Measurements from ENCODE around the gene CHSY1. TPM values are rescaled to one million over a fixed set of nuclear protein-coding genes. Genes with fewer than 3 reads are reported as not detected.
"Not testable (repeated sequence)": the region's sequence is repeated elsewhere in the genome, so short reads cannot be mapped to it uniquely, and the experiment has no call there.

Gene CHSY1
- total and polyA plus RNA-seq, 2 of the 13 experiments (the other 11 are each of a cell fraction or from before 2014, with no cell fraction given): 13.3 to 13.7 TPM

GRCh38 chr15:101215681-101216080 is 36.2 kb downstream of the CHSY1 start:
- in situ Hi-C loops (cut with HindIII; ENCODE audit: extremely low pct_ligation_motif_present, low pct_unique_long_range_greater_than_20kb) (no loop called here), intact Hi-C loops (cut with micrococcal nuclease; ENCODE audit: unreplicated experiment) (no loop called here)
- DNase-seq (ENCODE audit: low spot score) (no peak), FAIRE-seq (no peak), ATAC-seq (no peak)
- Histone ChIP-seq H3K36me3 (replicated peaks in 1 of 2; ENCODE audit: control insufficient read depth in 1 of 2, insufficient read depth in 2 of 2, low read length in 2 of 2) (peaks cover 1 to 14% of the 10 kb centered on the region in 2 experiments; a peak in 3 of 5 replicates), H3K9ac (ENCODE audit: insufficient read depth, low read depth, low read length) (no peak overlapping the region), H3K4me1 (ENCODE audit: insufficient read depth, low read length) (peaks cover 16% of the 10 kb centered on the region), H3K27ac (ENCODE audit: extremely low read length, insufficient read depth, low read length) (no peak overlapping the region), H3K79me2 (ENCODE audit: insufficient read depth, low read length) (peaks cover 71% of the 10 kb centered on the region), H3K9me3 (ENCODE audit: low read length) (no peaks in the 10 kb centered on the region), H3K4me2 (ENCODE audit: low read depth, low read length) (no peak overlapping the region), H3K4me3 (replicated peaks in 1 of 3; ENCODE audit: insufficient read depth in 1 of 3, low read depth in 2 of 3, low read length in 3 of 3) (no peak overlapping the region), H2AFZ (ENCODE audit: low read length) (no peak overlapping the region), H3K27me3 (ENCODE audit: control insufficient read depth in 1 of 2, insufficient read depth in 2 of 2, low read length in 2 of 2) (no peaks in the 10 kb centered on the region), H4K20me1 (ENCODE audit: insufficient read depth, low read length) (peaks cover 24% of the 10 kb centered on the region)
- ChIA-PET CTCF (ENCODE audit: low intra/inter-chr PET ratio, low total read pairs) (no interaction called here), POLR2A (no interaction called here)
- BruUV-seq (replicated peaks): no TSS peak
- over 99% methylated on average over 4 of the region's 4 CpGs for WGBS (ENCODE audit: low lambda C conversion rate)
- TF ChIP-seq CBFB (CRISPR knock-in tag; IDR thresholded peaks at IDR 0.05): no peak
- TF ChIP-seq RXRA (CRISPR knock-in tag; IDR thresholded peaks at IDR 0.05): no peak
- no peak for TF ChIP-seq MED1 (CRISPR knock-in tag; IDR thresholded peaks at IDR 0.05)
- TF ChIP-seq ZNF337 (CRISPR knock-in tag; IDR thresholded peaks at IDR 0.05; ENCODE audit: borderline replicate concordance, low read depth): no peak
- no peak for TF ChIP-seq AGO1 (IDR thresholded peaks at IDR 0.05; ENCODE audit: low read depth, low read length, poor library complexity, severe bottlenecking)
- TF ChIP-seq NPAS2 (CRISPR knock-in tag; IDR thresholded peaks at IDR 0.05; ENCODE audit: borderline replicate concordance): no peak
- no peak for TF ChIP-seq ARID2 (CRISPR knock-in tag; IDR thresholded peaks at IDR 0.05; ENCODE audit: borderline replicate concordance)

GRCh38 chr15:101214435-101215097 is 37.3 kb downstream of the CHSY1 start:
- H3K4me3 ChIP-seq (replicated peaks in 1 of 3; ENCODE audit: insufficient read depth in 1 of 3, low read depth in 2 of 3, low read length in 3 of 3); BruUV-seq (replicated peaks); FAIRE-seq; H3K9ac ChIP-seq (ENCODE audit: insufficient read depth, low read depth, low read length); H3K9me3 ChIP-seq (ENCODE audit: low read length); H3K4me1 ChIP-seq (ENCODE audit: insufficient read depth, low read length); H3K27ac ChIP-seq (ENCODE audit: extremely low read length, insufficient read depth, low read length); intact Hi-C loops (cut with micrococcal nuclease; ENCODE audit: unreplicated experiment); H3K4me2 ChIP-seq (ENCODE audit: low read depth, low read length); CTCF ChIA-PET (ENCODE audit: low intra/inter-chr PET ratio, low total read pairs); POLR2A ChIA-PET; H2AFZ ChIP-seq (ENCODE audit: low read length); in situ Hi-C loops (cut with HindIII; ENCODE audit: extremely low pct_ligation_motif_present, low pct_unique_long_range_greater_than_20kb); DNase-seq (ENCODE audit: low spot score); H3K27me3 ChIP-seq (ENCODE audit: control insufficient read depth in 1 of 2, insufficient read depth in 2 of 2, low read length in 2 of 2); ATAC-seq: not testable (repeated sequence)
- Histone ChIP-seq H3K36me3 (replicated peaks in 1 of 2; ENCODE audit: control insufficient read depth in 1 of 2, insufficient read depth in 2 of 2, low read length in 2 of 2) (peaks cover 1 to 14% of the 10 kb centered on the region in 2 experiments; a peak in 3 of 5 replicates), H3K79me2 (ENCODE audit: insufficient read depth, low read length) (peaks cover 71% of the 10 kb centered on the region), H4K20me1 (ENCODE audit: insufficient read depth, low read length) (peaks cover 26% of the 10 kb centered on the region)
- 96% methylated on average over 6 of the region's 6 CpGs for WGBS (ENCODE audit: low lambda C conversion rate)

Data from HepG2 (cell line).